ENCODE data around the gene CCDC6. TPM values are rescaled to one million over a fixed set of nuclear protein-coding genes. Genes with fewer than 3 reads are reported as not detected.

The CCDC6 gene
- total and polyA plus RNA-seq, 9 of the 15 experiments (the other 6 are each of a cell fraction or from before 2014, with no cell fraction given) = 10.4 to 41.0 (median 20.9) TPM

DNA sequence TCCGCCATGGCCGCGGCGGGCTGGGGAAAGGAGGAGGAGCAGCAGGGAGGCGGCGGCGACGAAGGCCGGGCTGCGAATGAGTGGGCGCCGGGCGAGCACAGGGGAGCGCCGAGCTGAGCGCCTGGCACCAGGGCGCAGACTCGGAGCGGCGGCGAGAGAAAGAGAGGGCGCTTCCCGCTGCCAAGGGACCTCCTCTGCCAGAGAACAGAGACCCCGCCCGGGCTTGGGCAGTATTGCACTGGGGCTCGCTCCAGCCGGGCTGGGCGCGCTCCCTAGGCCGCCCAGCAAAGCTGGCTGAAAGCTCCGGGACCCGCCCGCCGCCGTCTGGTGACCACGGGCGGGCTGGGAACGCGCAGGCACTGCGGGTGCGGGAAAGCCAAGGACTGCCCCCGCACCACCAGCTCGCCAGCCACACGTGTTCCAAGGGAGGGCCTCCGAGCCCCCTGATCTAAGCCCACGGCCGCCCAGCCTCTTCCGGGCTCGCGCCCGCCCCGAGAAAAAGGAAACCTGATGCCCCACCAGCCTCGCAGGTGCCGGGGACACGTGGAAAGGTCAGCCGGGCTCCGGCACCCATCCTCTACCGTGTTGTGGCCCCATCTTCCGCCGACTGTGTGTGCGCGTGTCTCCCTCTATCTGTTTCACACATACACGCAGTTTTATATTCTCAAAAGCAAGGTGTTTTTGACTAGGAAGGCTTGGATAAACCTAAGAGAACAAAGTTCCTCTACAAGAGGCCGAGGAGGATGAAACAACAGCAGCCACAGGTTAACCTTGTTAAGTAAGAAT lies at the start of gene CCDC6 (continued):
- TF ChIP-seq, protein P1, sequence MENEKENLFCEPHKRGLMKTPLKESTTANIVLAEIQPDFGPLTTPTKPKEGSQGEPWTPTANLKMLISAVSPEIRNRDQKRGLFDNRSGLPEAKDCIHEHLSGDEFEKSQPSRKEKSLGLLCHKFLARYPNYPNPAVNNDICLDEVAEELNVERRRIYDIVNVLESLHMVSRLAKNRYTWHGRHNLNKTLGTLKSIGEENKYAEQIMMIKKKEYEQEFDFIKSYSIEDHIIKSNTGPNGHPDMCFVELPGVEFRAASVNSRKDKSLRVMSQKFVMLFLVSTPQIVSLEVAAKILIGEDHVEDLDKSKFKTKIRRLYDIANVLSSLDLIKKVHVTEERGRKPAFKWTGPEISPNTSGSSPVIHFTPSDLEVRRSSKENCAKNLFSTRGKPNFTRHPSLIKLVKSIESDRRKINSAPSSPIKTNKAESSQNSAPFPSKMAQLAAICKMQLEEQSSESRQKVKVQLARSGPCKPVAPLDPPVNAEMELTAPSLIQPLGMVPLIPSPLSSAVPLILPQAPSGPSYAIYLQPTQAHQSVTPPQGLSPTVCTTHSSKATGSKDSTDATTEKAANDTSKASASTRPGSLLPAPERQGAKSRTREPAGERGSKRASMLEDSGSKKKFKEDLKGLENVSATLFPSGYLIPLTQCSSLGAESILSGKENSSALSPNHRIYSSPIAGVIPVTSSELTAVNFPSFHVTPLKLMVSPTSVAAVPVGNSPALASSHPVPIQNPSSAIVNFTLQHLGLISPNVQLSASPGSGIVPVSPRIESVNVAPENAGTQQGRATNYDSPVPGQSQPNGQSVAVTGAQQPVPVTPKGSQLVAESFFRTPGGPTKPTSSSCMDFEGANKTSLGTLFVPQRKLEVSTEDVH (IDR thresholded peaks at IDR 0.05; ENCODE audit: low read depth, partially characterized antibody) = no peak
- no peak; the same call in 1 of the 2 replicates for TF ChIP-seq ZNF282 (CRISPR knock-in tag; IDR thresholded peaks at IDR 0.05)
- TF ChIP-seq, protein P2, sequence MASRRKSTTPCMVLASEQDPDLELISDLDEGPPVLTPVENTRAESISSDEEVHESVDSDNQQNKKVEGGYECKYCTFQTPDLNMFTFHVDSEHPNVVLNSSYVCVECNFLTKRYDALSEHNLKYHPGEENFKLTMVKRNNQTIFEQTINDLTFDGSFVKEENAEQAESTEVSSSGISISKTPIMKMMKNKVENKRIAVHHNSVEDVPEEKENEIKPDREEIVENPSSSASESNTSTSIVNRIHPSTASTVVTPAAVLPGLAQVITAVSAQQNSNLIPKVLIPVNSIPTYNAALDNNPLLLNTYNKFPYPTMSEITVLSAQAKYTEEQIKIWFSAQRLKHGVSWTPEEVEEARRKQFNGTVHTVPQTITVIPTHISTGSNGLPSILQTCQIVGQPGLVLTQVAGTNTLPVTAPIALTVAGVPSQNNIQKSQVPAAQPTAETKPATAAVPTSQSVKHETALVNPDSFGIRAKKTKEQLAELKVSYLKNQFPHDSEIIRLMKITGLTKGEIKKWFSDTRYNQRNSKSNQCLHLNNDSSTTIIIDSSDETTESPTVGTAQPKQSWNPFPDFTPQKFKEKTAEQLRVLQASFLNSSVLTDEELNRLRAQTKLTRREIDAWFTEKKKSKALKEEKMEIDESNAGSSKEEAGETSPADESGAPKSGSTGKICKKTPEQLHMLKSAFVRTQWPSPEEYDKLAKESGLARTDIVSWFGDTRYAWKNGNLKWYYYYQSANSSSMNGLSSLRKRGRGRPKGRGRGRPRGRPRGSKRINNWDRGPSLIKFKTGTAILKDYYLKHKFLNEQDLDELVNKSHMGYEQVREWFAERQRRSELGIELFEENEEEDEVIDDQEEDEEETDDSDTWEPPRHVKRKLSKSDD (conservative IDR thresholded peaks at IDR 0.05; ENCODE audit: low read length) = no peak
- peak; percentile 99 for TF ChIP-seq L3MBTL2 (IDR thresholded peaks at IDR 0.05)
- TF ChIP-seq RHOXF2B (CRISPR knock-in tag; conservative IDR thresholded peaks at IDR 0.05) = no peak
- TF ChIP-seq, protein P3, sequence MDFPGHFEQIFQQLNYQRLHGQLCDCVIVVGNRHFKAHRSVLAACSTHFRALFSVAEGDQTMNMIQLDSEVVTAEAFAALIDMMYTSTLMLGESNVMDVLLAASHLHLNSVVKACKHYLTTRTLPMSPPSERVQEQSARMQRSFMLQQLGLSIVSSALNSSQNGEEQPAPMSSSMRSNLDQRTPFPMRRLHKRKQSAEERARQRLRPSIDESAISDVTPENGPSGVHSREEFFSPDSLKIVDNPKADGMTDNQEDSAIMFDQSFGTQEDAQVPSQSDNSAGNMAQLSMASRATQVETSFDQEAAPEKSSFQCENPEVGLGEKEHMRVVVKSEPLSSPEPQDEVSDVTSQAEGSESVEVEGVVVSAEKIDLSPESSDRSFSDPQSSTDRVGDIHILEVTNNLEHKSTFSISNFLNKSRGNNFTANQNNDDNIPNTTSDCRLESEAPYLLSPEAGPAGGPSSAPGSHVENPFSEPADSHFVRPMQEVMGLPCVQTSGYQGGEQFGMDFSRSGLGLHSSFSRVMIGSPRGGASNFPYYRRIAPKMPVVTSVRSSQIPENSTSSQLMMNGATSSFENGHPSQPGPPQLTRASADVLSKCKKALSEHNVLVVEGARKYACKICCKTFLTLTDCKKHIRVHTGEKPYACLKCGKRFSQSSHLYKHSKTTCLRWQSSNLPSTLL (IDR thresholded peaks at IDR 0.05) = no peak
- TF ChIP-seq CREB1 (IDR thresholded peaks at IDR 0.05) = no peak; the same call in 1 of the 2 replicates
- no peak for TF ChIP-seq CREB1 (CRISPR knock-in tag; IDR thresholded peaks at IDR 0.05)
- TF ChIP-seq, protein P4, sequence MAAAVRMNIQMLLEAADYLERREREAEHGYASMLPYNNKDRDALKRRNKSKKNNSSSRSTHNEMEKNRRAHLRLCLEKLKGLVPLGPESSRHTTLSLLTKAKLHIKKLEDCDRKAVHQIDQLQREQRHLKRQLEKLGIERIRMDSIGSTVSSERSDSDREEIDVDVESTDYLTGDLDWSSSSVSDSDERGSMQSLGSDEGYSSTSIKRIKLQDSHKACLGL (CRISPR knock-in tag; IDR thresholded peaks at IDR 0.05; ENCODE audit: borderline replicate concordance, poor library complexity, severe bottlenecking) = peak; percentile 8
- peak; percentile 83 for TF ChIP-seq RNF2 (IDR thresholded peaks at IDR 0.05)
- TF ChIP-seq ZNF583 (CRISPR knock-in tag; IDR thresholded peaks at IDR 0.05) = peak; percentile 47; the same call in 1 of the 2 replicates
- no peak for TF ChIP-seq PPARD (CRISPR knock-in tag; IDR thresholded peaks at IDR 0.05)
- TF ChIP-seq KAT2B (IDR thresholded peaks at IDR 0.05; ENCODE audit: low read depth, low read length) = no peak
- no peak for TF ChIP-seq RBM39 (optimal IDR thresholded peaks at IDR 0.05; ENCODE audit: low read depth, low read length)
- no peak for TF ChIP-seq PTTG1 (tag; IDR thresholded peaks at IDR 0.05; ENCODE audit: low read depth)
- TF ChIP-seq, protein P5, sequence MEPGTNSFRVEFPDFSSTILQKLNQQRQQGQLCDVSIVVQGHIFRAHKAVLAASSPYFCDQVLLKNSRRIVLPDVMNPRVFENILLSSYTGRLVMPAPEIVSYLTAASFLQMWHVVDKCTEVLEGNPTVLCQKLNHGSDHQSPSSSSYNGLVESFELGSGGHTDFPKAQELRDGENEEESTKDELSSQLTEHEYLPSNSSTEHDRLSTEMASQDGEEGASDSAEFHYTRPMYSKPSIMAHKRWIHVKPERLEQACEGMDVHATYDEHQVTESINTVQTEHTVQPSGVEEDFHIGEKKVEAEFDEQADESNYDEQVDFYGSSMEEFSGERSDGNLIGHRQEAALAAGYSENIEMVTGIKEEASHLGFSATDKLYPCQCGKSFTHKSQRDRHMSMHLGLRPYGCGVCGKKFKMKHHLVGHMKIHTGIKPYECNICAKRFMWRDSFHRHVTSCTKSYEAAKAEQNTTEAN (CRISPR knock-in tag; IDR thresholded peaks at IDR 0.05) = no peak
- TF ChIP-seq, protein P6, sequence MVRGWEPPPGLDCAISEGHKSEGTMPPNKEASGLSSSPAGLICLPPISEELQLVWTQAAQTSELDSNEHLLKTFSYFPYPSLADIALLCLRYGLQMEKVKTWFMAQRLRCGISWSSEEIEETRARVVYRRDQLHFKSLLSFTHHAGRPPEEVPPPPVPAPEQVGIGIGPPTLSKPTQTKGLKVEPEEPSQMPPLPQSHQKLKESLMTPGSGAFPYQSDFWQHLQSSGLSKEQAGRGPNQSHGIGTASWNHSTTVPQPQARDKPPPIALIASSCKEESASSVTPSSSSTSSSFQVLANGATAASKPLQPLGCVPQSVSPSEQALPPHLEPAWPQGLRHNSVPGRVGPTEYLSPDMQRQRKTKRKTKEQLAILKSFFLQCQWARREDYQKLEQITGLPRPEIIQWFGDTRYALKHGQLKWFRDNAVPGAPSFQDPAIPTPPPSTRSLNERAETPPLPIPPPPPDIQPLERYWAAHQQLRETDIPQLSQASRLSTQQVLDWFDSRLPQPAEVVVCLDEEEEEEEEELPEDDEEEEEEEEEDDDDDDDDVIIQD (CRISPR knock-in tag; IDR thresholded peaks at IDR 0.05) = no peak
